HEK293 (cell line): Measurements from ENCODE around the gene PPP2R2D.
A peak's percentile ranks its signal among the peaks of the same experiment; 100 is the strongest.
"Not testable (repeated sequence)": the region's sequence is repeated elsewhere in the genome, so short reads cannot be mapped to it uniquely, and the experiment has no call there.

Source experiments
- CTCF ChIA-PET: fragments of 350-600 bp; formaldehyde crosslinking; extraction: SDS; loops from one replicate; lab custom pipeline; 2021; ENCODE audit warnings: antibody characterized with exemption; lab: Yijun Ruan, JAX
- POLR2A ChIA-PET: fragments of 300-600 bp; formaldehyde crosslinking; extraction: SDS; loops from one replicate; lab custom pipeline; 2020; ENCODE audit warnings: antibody characterized with exemption, inconsistent platforms; lab: Yijun Ruan, JAX
- H3K27ac ChIP-seq: fragments of 200-500 bp; sonication (Bioruptor generic); 2 replicates; pipeline ENCODE4 v1.5.1; 2014; ENCODE audit warnings: low read depth, low read length, control low read depth, inconsistent platforms; ENCODE audit errors: extremely low read depth
- H3K36me3 ChIP-seq, 2 experiments: fragments of 200-500 bp in 1 of 2; sonication (Bioruptor generic) in 1 of 2; 1 replicate in 1 of 2; 2 replicates in 1 of 2; pipeline ENCODE4 v1.5.1; 2014 to 2017; ENCODE audit warnings: inconsistent platforms in 2 of 2, low read length in 2 of 2; ENCODE audit not compliant: control insufficient read depth in 2 of 2, insufficient read depth in 1 of 2
- H3K4me1 ChIP-seq: fragments of 200-500 bp; sonication (Bioruptor generic); 2 replicates; pipeline ENCODE4 v1.5.1; 2014; ENCODE audit warnings: mild to moderate bottlenecking, low read length, inconsistent platforms; ENCODE audit not compliant: control insufficient read depth, insufficient read depth
- H3K4me3 ChIP-seq: 2 replicates; pipeline ENCODE4 v1.5.1; 2011; ENCODE audit warnings: low read depth, mild to moderate bottlenecking, control low read depth, low read length, moderate library complexity
- H3K9me3 ChIP-seq: fragments of 200-500 bp; sonication (Bioruptor generic); 2 replicates; pipeline ENCODE4 v1.5.1; 2014; ENCODE audit warnings: low read depth, low read length, inconsistent platforms; ENCODE audit not compliant: control insufficient read depth, insufficient read depth
- EGR2 ChIP-seq: fragments of 450-650 bp; formaldehyde crosslinking; IDR thresholded peaks from 2 replicates; pipeline ENCODE4 v1.5.1; 2016; ENCODE audit warnings: low read depth, missing biosample characterization, missing genetic modification characterization
- FEZF1 ChIP-seq: fragments of 450-650 bp; formaldehyde crosslinking; IDR thresholded peaks from 2 replicates; pipeline ENCODE4 v1.5.1; 2016; ENCODE audit warnings: missing biosample characterization, missing genetic modification characterization
- HOXC10 ChIP-seq: sonication (generic); formaldehyde crosslinking; IDR thresholded peaks from 2 replicates; pipeline ENCODE4 v1.8.1; 2023; ENCODE audit warnings: mild to moderate bottlenecking, missing genetic modification reagents
- SP2 ChIP-seq: fragments of 450-650 bp; formaldehyde crosslinking; IDR thresholded peaks from 2 replicates; pipeline ENCODE4 v1.5.1; 2016; ENCODE audit warnings: missing biosample characterization, missing genetic modification characterization
- SP3 ChIP-seq: fragments of 450-650 bp; formaldehyde crosslinking; IDR thresholded peaks from 2 replicates; pipeline ENCODE4 v1.5.1; 2016; ENCODE audit warnings: missing biosample characterization, missing genetic modification characterization
- ZBTB26 ChIP-seq: fragments of 450-650 bp; formaldehyde crosslinking; optimal IDR thresholded peaks from 2 replicates; pipeline ENCODE3; 2016; ENCODE audit warnings: missing biosample characterization, mild to moderate bottlenecking, missing genetic modification characterization
- ZFHX2 ChIP-seq: fragments of 450-650 bp; formaldehyde crosslinking; conservative IDR thresholded peaks from 2 replicates; pipeline ENCODE4 v1.5.1; 2016; ENCODE audit warnings: missing biosample characterization, missing genetic modification characterization
- ZFP37 ChIP-seq: fragments of 450-650 bp; formaldehyde crosslinking; IDR thresholded peaks from 2 replicates; pipeline ENCODE4 v1.5.1; 2016; ENCODE audit warnings: missing biosample characterization, missing genetic modification characterization
- ZNF114 ChIP-seq: fragments of 450-650 bp; formaldehyde crosslinking; IDR thresholded peaks from 2 replicates; pipeline ENCODE4 v1.5.0; 2017; ENCODE audit warnings: missing biosample characterization, missing genetic modification characterization
- ZNF138 ChIP-seq: fragments of 450-650 bp; formaldehyde crosslinking; IDR thresholded peaks from 2 replicates; pipeline ENCODE4 v1.5.1; 2016; ENCODE audit warnings: missing biosample characterization, missing genetic modification characterization, borderline replicate concordance
- ZNF23 ChIP-seq: fragments of 450-650 bp; formaldehyde crosslinking; IDR thresholded peaks from 2 replicates; pipeline ENCODE4 v1.5.1; 2016; ENCODE audit warnings: missing biosample characterization, missing genetic modification characterization, borderline replicate concordance
- ZNF350 ChIP-seq: fragments of 450-650 bp; formaldehyde crosslinking; IDR thresholded peaks from 2 replicates; pipeline ENCODE4 v1.5.0; 2017; ENCODE audit warnings: missing biosample characterization, mild to moderate bottlenecking, missing genetic modification characterization
- ZNF366 ChIP-seq: fragments of 450-650 bp; formaldehyde crosslinking; conservative IDR thresholded peaks from 2 replicates; pipeline ENCODE4 v1.5.1; 2016; ENCODE audit warnings: missing biosample characterization, missing genetic modification characterization
- ZNF449 ChIP-seq: fragments of 450-650 bp; formaldehyde crosslinking; IDR thresholded peaks from 2 replicates; pipeline ENCODE4 v1.5.1; 2017; ENCODE audit warnings: missing biosample characterization, mild to moderate bottlenecking, missing genetic modification characterization, moderate library complexity
- ZNF530 ChIP-seq: fragments of 450-650 bp; formaldehyde crosslinking; IDR thresholded peaks from 2 replicates; pipeline ENCODE4 v1.5.1; 2016; ENCODE audit warnings: low read depth, missing biosample characterization, missing genetic modification characterization
- ZNF610 ChIP-seq: fragments of 450-650 bp; formaldehyde crosslinking; IDR thresholded peaks from 2 replicates; pipeline ENCODE4 v1.5.1; 2016; ENCODE audit warnings: missing biosample characterization, missing genetic modification characterization, borderline replicate concordance
- TF ChIP-seq, protein P1 (sequence below): fragments of 450-650 bp; formaldehyde crosslinking; IDR thresholded peaks from 2 replicates; pipeline ENCODE4 v1.5.1; 2016; ENCODE audit warnings: missing biosample characterization, missing genetic modification characterization, borderline replicate concordance
- TF ChIP-seq, protein P2 (sequence below): fragments of 450-650 bp; formaldehyde crosslinking; IDR thresholded peaks from 2 replicates; pipeline ENCODE4 v1.5.1; 2016; ENCODE audit warnings: missing biosample characterization, missing genetic modification characterization

Gene PPP2R2D

GRCh38 chr10:131915484-131915883 is 14.7 kb downstream of the PPP2R2D start (continued):
- no peak for TF ChIP-seq SP3 (tag by site-specific recombination)
- no peak for TF ChIP-seq FEZF1
- no peak for TF ChIP-seq SP2
- TF ChIP-seq ZNF530 (tag by site-specific recombination): no peak

DNA sequence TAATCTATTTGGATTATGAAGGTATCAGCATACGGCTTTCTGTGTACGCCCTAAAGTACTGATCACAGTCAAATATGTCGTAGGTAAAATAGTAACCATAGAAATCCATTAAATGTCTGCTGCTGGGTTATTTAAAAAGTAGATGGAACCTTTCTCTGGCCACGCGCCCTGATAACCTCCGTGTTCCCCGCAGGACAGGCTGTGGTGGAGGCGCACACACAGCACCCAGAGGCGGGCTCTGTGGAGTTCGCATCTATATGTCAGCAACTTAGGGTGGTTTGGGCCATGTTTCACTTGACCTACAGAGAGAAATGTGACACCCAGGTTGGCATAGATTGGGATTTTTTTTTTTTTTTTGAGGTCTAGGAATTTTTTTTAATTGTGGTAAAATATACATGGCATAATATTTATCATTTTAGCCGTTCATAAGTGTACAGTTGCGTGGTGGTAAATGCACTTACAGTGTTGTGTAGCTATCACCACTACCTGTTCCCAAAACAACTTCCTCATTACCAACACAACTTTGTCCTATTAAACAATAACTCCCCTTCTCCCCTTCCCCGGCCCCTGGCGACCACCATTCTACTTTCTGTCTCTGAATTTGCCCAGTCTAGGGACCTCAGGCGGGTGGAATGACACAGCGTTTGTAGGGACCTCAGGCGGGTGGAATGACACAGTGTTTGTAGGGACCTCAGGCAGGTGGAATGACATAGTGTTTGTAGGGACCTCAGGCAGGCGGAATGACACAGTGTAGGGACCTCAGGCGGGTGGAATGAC is 15.4 kb downstream of the PPP2R2D start:
- ChIA-PET POLR2A (interaction anchor here (0.7 kb wide), 1 partner anchor 1465 kb away, joined by 3 read pairs; no protein-coding TSS in a partner anchor), CTCF (interaction anchor here (0.7 kb wide), 1 partner anchor 64 kb away, joined by 3 read pairs; no protein-coding TSS in a partner anchor)
- TF ChIP-seq, protein P1, sequence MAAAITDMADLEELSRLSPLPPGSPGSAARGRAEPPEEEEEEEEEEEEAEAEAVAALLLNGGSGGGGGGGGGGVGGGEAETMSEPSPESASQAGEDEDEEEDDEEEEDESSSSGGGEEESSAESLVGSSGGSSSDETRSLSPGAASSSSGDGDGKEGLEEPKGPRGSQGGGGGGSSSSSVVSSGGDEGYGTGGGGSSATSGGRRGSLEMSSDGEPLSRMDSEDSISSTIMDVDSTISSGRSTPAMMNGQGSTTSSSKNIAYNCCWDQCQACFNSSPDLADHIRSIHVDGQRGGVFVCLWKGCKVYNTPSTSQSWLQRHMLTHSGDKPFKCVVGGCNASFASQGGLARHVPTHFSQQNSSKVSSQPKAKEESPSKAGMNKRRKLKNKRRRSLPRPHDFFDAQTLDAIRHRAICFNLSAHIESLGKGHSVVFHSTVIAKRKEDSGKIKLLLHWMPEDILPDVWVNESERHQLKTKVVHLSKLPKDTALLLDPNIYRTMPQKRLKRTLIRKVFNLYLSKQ: no peak
- no peak for TF ChIP-seq ZFP37 (tag by site-specific recombination)
- no peaks in the 10 kb centered on the region for H3K9me3 ChIP-seq
- H3K4me1 ChIP-seq: no peaks in the 10 kb centered on the region
- H3K36me3 ChIP-seq: peaks cover 3 to 15% of the 10 kb centered on the region in 2 experiments; a peak in 2 of 3 replicates
- H3K27ac ChIP-seq: no peak overlapping the region
- H3K4me3 ChIP-seq: no peak overlapping the region

DNA sequence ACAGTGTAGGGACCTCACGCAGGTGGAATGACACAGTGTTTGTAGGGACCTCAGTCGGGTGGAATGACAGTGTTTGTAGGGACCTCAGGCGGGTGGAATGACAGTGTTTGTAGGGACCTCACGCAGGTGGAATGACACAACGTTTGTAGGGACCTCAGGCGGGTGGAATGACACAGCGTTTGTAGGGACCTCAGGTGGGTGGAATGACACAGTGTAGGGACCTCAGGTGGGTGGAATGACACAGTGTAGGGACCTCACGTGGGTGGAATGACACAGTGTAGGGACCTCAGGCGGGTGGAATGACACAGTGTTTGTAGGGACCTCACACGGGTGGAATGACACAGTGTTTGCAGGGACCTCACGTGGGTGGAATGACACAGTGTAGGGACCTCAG is 16.0 kb downstream of the PPP2R2D start:
- H3K36me3 ChIP-seq, CTCF ChIA-PET, H3K4me1 ChIP-seq, H3K9me3 ChIP-seq, H3K4me3 ChIP-seq, H3K27ac ChIP-seq: not testable (repeated sequence)
- POLR2A ChIA-PET: interaction anchor here (0.7 kb wide), 1 partner anchor 1466 kb away, joined by 3 read pairs; no protein-coding TSS in a partner anchor

DNA sequence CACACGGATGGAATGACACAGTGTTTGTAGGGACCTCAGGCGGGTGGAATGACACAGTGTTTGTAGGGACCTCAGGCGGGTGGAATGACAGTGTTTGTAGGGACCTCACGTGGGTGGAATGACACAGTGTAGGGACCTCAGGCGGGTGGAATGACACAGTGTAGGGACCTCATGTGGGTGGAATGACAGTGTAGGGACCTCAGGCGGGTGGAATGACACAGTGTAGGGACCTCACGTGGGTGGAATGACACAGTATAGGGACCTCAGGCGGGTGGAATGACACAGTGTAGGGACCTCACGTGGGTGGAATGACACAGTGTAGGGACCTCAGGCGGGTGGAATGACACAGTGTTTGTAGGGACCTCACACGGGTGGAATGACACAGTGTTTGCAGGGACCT is 16.7 kb downstream of the PPP2R2D start:
- H3K4me1 ChIP-seq, H3K9me3 ChIP-seq, H3K27ac ChIP-seq, H3K4me3 ChIP-seq, POLR2A ChIA-PET, CTCF ChIA-PET, H3K36me3 ChIP-seq: not testable (repeated sequence)

GRCh38 chr10:131919461-131919860 is 18.7 kb downstream of the PPP2R2D start:
- H3K36me3 ChIP-seq, H3K4me1 ChIP-seq, H3K4me3 ChIP-seq, POLR2A ChIA-PET, H3K9me3 ChIP-seq, CTCF ChIA-PET, H3K27ac ChIP-seq: not testable (repeated sequence)

GRCh38 chr10:131920151-131920550 is 19.3 kb downstream of the PPP2R2D start:
- Histone ChIP-seq H3K4me1 (no peaks in the 10 kb centered on the region), H3K4me3 (no peak overlapping the region), H3K9me3 (no peaks in the 10 kb centered on the region), H3K36me3 (no peaks in the 10 kb centered on the region), H3K27ac (no peak overlapping the region)
- ChIA-PET POLR2A (no interaction called here), CTCF (no interaction called here)
- TF ChIP-seq ZNF350 (tag by site-specific recombination): no peak
- TF ChIP-seq ZNF366 (tag by site-specific recombination): no peak
- TF ChIP-seq ZNF138 (tag by site-specific recombination): no peak
- TF ChIP-seq ZNF23 (tag by site-specific recombination): no peak
- TF ChIP-seq ZNF610: no peak
- no peak for TF ChIP-seq ZNF449
- TF ChIP-seq, protein P2, sequence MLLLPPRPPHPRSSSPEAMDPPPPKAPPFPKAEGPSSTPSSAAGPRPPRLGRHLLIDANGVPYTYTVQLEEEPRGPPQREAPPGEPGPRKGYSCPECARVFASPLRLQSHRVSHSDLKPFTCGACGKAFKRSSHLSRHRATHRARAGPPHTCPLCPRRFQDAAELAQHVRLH: no peak
- TF ChIP-seq ZNF114 (tag by site-specific recombination): no peak
- TF ChIP-seq ZBTB26 (tag by site-specific recombination): no peak
- 0 out of 2 replicates have a peak, but pooled peaks have one; percentile 33 for TF ChIP-seq ZFHX2 (tag by site-specific recombination)
- TF ChIP-seq HOXC10: no peak
- TF ChIP-seq EGR2: 0 out of 2 replicates have a peak, but pooled peaks have one; percentile 8
